OCI-LY3 (cell line): ENCODE results near the gene SERPINB11.
"Not testable (repeated sequence)": the region's sequence is repeated elsewhere in the genome, so short reads cannot be mapped to it uniquely, and the experiment has no call there.

Experiments
- H2AFZ ChIP-seq: fragments of 200-600, 300-600 bp; shearing (Covaris generic); 2 replicates; pipeline ENCODE4 v1.6.0; 2014; ENCODE audit warnings: antibody characterized with exemption, low read depth, low read length
- H3K27ac ChIP-seq: fragments of 200-600, 300-600 bp; sonication (generic); 2 replicates; pipeline ENCODE4 v1.5.1; 2014; ENCODE audit warnings: mild to moderate bottlenecking, low read length, moderate library complexity, mixed read lengths
- H3K27me3 ChIP-seq: fragments of 200-600, 300-600 bp; sonication (generic); 2 replicates; pipeline ENCODE4 v1.6.1; 2014; ENCODE audit warnings: low read depth, low read length, mixed read lengths
- H3K36me3 ChIP-seq: fragments of 200-600, 300-600 bp; sonication (generic); replicated peaks from 2 replicates; pipeline ENCODE3; 2014; ENCODE audit warnings: low read depth, low read length, mixed read lengths
- H3K4me1 ChIP-seq: fragments of 300-600, 200-600 bp; sonication (generic); 2 replicates; pipeline ENCODE4 v1.6.1; 2014; ENCODE audit warnings: low read length, mixed read lengths
- H3K4me2 ChIP-seq: fragments of 200-600, 300-600 bp; sonication (generic); 2 replicates; pipeline ENCODE4 v1.6.1; 2014; ENCODE audit warnings: low read length, mixed read lengths
- H3K4me3 ChIP-seq: fragments of 300-600, 200-600 bp; sonication (generic); 2 replicates; pipeline ENCODE4 v1.5.1; 2014; ENCODE audit warnings: antibody characterized with exemption, mild to moderate bottlenecking, low read length, moderate library complexity
- H3K79me2 ChIP-seq: fragments of 300-600, 200-600 bp; shearing (Covaris generic); 2 replicates; pipeline ENCODE4 v1.6.1; 2014; ENCODE audit warnings: mild to moderate bottlenecking, low read length, mixed read lengths
- H3K9ac ChIP-seq: fragments of 300-600, 200-600 bp; shearing (Covaris generic); 2 replicates; pipeline ENCODE4 v1.6.0; 2014; ENCODE audit warnings: mild to moderate bottlenecking, low read length, moderate library complexity
- H3K9me3 ChIP-seq: fragments of 200-600, 300-600 bp; shearing (Covaris generic); 2 replicates; pipeline ENCODE4 v1.6.1; 2014; ENCODE audit warnings: low read length, mixed read lengths; ENCODE audit not compliant: insufficient read depth
- H4K20me1 ChIP-seq: fragments of 200-600, 300-600 bp; sonication (generic); 2 replicates; pipeline ENCODE4 v1.6.1; 2016; ENCODE audit warnings: low read length, mixed read lengths; ENCODE audit not compliant: insufficient read depth
- EZH2phosphoT487 ChIP-seq: fragments of 200-600 bp; shearing (Covaris generic); IDR thresholded peaks from 2 replicates; pipeline ENCODE4 v1.6.1; 2018; ENCODE audit warnings: antibody characterized with exemption, mixed run types, low read depth
- TF ChIP-seq, protein P1 (sequence below): fragments of 200-600, 300-600 bp; sonication (generic); IDR thresholded peaks from 2 replicates; pipeline ENCODE4 v1.5.1; 2014; ENCODE audit warnings: antibody characterized with exemption, low read length, low read depth

Gene SERPINB11

DNA sequence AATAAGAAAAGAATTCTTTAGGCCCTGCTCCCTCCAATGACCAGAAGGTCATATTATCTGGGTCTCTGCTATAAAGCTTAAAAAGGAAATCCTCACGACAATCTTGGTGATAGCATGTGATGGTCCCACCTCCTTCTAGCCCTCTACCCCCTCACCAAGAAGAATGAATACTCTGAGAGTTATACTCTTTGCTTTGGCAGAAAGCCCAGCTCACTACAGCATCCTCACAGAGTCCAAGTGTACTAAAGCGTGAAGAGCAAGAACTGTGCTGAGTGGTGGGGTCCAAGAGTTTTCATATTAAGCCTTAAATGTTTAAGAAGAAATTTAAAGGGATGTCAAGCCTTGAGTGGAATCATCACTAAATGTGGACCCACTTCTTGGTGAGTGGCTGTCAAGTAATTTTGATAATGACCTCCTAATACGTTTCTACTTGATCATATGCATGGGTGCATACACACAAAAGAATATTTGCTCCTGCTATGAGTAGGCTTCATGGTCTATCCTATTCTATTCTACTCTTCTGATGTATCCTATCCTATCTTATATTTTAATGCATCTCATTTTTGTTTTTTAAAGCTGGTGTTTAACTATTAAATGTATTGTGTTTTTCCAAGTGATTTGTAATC lies 56.0 kb downstream of the SERPINB11 start:
- Histone ChIP-seq H3K9ac (no peak overlapping the region), H3K4me2 (no peak overlapping the region), H4K20me1 (no peaks in the 10 kb centered on the region), H3K4me1 (no peaks in the 10 kb centered on the region), H3K36me3 (no peaks in the 10 kb centered on the region), H3K27me3 (no peaks in the 10 kb centered on the region), H3K9me3 (no peaks in the 10 kb centered on the region), H3K4me3 (no peak overlapping the region), H2AFZ (no peak overlapping the region), H3K27ac (no peak overlapping the region), H3K79me2 (no peaks in the 10 kb centered on the region)
- no peak for TF ChIP-seq EZH2phosphoT487
- TF ChIP-seq, protein P1, sequence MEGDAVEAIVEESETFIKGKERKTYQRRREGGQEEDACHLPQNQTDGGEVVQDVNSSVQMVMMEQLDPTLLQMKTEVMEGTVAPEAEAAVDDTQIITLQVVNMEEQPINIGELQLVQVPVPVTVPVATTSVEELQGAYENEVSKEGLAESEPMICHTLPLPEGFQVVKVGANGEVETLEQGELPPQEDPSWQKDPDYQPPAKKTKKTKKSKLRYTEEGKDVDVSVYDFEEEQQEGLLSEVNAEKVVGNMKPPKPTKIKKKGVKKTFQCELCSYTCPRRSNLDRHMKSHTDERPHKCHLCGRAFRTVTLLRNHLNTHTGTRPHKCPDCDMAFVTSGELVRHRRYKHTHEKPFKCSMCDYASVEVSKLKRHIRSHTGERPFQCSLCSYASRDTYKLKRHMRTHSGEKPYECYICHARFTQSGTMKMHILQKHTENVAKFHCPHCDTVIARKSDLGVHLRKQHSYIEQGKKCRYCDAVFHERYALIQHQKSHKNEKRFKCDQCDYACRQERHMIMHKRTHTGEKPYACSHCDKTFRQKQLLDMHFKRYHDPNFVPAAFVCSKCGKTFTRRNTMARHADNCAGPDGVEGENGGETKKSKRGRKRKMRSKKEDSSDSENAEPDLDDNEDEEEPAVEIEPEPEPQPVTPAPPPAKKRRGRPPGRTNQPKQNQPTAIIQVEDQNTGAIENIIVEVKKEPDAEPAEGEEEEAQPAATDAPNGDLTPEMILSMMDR = no peak

DNA sequence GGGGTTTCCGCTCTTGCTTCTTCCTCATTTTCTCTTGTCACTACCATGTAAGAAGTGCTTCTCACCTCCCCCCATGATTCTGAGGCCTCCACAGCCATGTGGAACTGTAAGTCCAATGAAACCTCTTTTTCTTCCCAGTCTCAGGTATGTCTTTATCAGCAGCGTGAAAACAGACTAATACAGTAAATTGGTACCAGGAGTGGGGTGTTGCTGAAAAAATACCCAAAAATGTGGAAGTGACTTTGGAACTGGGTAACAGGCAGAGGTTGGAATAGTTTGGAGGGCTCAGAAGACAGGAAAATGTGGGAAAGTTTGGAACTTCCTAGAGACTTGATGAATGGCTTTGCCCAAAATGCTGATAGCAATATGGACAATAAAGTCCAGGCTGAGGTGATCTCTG lies 57.0 kb downstream of the SERPINB11 start:
- H3K36me3 ChIP-seq, H3K9me3 ChIP-seq, H2AFZ ChIP-seq, H3K79me2 ChIP-seq, H3K27ac ChIP-seq, H3K4me3 ChIP-seq, H3K9ac ChIP-seq, H3K4me1 ChIP-seq, H3K27me3 ChIP-seq, H4K20me1 ChIP-seq, H3K4me2 ChIP-seq: not testable (repeated sequence)

DNA sequence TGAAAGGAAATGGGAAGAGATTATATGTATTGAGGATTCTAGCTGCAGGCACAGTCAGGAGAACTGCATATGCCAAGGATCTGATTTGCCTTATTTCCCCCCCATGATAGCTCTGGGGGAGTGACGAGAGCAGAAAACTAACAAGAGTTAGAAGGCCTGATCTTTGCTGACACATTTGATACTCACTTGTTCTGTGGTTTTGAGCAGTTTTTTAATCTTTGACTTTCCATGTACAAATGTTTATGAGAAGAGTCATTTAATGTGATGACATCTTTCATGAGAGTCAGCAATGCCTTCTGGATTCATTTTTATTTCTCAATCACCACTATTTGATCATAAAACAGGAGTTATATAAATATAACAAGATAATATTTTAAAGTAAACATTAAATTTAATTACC lies 59.8 kb downstream of the SERPINB11 start:
- Histone ChIP-seq H3K4me1 (no peaks in the 10 kb centered on the region), H3K36me3 (no peaks in the 10 kb centered on the region), H3K9me3 (no peaks in the 10 kb centered on the region), H2AFZ (no peak overlapping the region), H4K20me1 (no peaks in the 10 kb centered on the region), H3K27me3 (no peaks in the 10 kb centered on the region), H3K9ac (no peak overlapping the region), H3K4me3 (no peak overlapping the region), H3K4me2 (no peak overlapping the region), H3K79me2 (no peaks in the 10 kb centered on the region), H3K27ac (no peak overlapping the region)
- TF ChIP-seq EZH2phosphoT487 = no peak
- TF ChIP-seq, protein P1 = no peak

DNA sequence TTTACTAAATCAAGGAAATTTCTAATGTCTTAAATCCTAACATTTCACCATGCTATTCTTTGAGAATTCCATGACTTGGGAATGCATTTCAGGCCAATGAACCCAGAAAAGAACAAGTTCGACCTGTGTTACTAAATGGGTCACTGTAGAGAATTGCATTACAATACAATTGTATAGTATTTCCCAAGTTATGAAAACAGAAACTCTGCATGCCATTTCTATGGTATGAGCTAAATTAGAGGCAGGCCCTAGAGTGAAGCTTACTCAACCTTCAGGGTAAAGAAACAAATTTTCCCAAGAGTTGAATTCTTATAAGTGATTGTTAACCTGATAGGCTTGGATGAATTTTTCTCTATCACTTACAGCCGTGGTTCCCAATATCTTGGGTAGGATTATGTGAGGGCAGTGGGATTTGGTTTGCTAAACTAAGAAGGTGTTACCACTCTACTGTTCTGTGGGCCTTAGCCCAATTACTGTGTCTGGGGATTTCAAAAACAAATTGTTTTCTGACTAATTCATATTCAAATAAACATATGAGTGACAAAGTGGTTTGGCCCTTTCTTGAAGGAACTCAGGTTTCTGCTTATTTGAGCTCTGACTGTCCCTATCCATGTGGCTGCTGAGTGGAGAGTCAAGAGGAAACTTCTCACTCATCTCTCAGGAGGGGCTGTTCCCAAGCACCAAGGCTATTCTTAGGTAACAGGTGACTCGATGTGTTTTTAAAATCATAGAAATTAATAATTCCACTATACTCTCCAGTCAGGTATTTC lies 61.3 kb downstream of the SERPINB11 start:
- Histone ChIP-seq H3K9me3 (0 out of 2 replicates have a peak, but pooled peaks cover 3% of the 10 kb centered on the region), H3K79me2 (no peaks in the 10 kb centered on the region), H3K36me3 (no peaks in the 10 kb centered on the region), H4K20me1 (no peaks in the 10 kb centered on the region), H2AFZ (no peak overlapping the region), H3K9ac (no peak overlapping the region), H3K4me2 (no peak overlapping the region), H3K4me3 (no peak overlapping the region), H3K27me3 (no peaks in the 10 kb centered on the region), H3K4me1 (no peaks in the 10 kb centered on the region), H3K27ac (no peak overlapping the region)
- TF ChIP-seq, protein P1 = no peak
- TF ChIP-seq EZH2phosphoT487 = no peak
